HG03095 (cell line): ENCODE data around the gene CRISP3.
"Not testable (repeated sequence)": the region's sequence is repeated elsewhere in the genome, so short reads cannot be mapped to it uniquely, and the experiment has no call there.

Source experiments
- ATAC-seq: cut with Tn5 transposase; IDR thresholded peaks from one replicate; pipeline ENCODE4 v1.9.1; 2021; ENCODE audit warnings: moderate library complexity; ENCODE audit not compliant: unreplicated experiment

The CRISP3 gene, protein sequence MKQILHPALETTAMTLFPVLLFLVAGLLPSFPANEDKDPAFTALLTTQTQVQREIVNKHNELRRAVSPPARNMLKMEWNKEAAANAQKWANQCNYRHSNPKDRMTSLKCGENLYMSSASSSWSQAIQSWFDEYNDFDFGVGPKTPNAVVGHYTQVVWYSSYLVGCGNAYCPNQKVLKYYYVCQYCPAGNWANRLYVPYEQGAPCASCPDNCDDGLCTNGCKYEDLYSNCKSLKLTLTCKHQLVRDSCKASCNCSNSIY

DNA sequence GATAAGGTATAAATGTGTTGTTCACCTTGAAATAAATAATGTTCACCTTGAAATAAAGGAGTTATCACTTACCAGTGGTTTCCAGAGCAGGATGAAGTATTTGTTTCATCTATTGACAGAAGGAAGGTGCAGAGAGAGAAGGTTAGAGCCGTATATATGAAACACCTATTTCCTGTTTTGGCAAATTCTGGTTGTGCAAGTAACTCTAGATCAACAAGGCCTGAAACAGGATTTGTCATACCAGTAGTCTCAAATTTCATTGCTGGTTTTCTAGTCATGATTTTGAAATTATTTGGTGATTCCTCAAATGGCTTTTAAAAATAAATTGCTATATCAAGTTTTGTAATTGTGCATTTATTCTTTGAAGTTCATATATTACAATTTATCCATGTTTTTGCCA is at the start of gene CRISP3:
Gene CRISP3 (minus strand): TSS at position 130 of the 400 bp plus-strand sequence. CDS start 21 bp downstream, at position 109.
- no peak for ATAC-seq

DNA sequence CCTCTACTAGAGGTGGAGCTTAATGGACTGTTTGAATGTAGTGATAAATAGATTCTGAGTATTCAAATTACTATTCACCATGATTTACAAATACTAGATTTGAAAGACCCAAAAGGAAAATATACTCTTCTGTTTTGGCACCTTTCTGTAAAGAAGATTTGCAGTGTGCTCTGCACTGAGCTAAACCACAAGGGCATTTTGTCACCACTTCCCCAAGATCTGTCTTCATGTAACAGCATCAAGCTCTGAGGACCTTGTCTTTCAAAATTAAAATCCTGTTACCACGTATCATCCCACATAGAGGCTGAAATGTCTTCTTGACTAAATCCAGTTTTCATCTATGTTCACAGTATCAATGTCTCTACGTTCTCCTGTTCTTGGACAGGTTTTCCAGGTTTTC is 46.2 kb upstream of the CRISP3 start:
- no peak for ATAC-seq

- no peak for ATAC-seq
Measured at GRCh38 chr6:49787176-49787575, 43.0 kb upstream of the CRISP3 start, which contains the start of gene PGK2. PGK2 (minus strand) TSS chr6:49787285; CDS start chr6:49787187, 98 bp downstream.

- ATAC-seq, result no peak
Measured at GRCh38 chr6:49784272-49784671, 40.1 kb upstream of the CRISP3 start.

DNA sequence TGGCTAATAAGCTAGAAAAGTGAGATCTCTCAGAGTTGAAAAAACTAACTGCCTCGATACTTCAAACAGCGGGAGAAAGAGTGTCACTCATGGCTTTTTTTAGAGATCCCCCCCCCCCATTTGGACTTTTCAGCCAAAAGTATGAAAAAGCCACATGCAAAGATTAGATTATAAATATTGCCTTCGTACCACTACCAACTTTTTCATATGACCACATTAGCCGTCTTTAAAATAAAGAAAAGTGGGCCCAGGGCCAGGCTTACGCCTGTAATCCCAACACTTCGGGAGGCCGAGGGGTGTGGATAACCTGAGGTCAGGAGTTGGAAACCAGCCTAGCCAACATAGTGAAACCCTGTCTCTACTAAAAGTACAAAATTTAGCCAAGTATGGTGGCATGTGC is 38.5 kb upstream of the CRISP3 start:
- ATAC-seq, result no peak

DNA sequence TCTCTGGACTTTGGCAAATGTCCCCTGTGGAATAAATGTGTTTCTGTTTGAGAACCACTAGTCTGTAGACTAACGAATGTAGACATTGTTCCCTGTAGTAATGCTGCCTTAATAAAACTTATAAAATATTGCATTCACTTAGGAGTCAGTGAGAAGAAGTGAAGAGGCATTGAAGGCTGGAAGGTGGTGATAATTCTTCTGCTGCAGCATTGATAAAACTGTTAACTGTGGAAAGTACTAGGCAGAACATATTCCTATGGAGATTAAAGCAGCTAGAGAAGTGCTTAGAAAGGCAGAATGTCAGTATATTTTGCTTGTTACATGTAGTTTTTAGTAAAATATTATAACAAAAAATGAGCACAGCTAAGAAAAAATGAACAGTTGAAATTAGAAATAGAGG is 38.1 kb upstream of the CRISP3 start:
- ATAC-seq, result no peak

DNA sequence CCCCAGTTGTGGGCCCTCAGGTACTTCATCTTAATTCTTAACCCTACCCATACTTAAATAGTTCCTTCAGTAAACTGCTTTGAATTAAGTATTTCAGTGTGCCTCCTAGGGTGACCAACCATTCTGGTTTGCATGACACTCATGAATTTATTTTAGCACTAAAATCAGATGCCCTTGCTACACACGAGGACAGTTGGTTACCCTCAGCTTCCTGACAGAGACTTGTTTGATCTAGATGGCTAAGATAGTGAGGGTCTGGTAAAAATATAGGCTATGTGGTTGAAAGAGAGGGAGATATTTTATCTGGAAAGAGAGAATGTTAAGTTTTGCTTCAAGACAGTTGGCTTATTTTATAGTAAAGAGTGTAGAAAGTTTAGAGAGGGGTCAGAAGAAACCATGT is 32.3 kb upstream of the CRISP3 start:
- ATAC-seq, result no peak

GRCh38 chr6:49775043-49775442 is 30.9 kb upstream of the CRISP3 start:
- ATAC-seq, result no peak

DNA sequence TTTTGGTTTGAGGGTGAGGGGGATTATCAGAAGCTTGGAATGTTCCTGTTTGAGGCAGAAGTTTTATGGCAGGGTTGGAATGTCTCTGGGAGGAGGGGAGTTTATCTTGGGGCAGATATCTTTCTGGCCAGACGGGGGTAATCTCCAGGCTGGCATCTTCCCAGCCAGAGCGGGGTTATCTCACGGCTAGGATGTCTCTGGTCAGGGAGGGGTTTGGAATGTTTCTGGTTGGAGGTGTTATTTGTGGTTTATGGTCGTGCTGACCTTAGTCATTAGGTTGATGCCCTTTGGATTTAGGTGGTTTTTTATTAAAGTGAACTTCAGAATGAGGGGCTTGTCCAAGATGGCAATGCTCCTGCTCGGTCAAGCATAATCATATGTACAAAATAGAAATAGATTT is 28.1 kb upstream of the CRISP3 start:
- no peak for ATAC-seq

DNA sequence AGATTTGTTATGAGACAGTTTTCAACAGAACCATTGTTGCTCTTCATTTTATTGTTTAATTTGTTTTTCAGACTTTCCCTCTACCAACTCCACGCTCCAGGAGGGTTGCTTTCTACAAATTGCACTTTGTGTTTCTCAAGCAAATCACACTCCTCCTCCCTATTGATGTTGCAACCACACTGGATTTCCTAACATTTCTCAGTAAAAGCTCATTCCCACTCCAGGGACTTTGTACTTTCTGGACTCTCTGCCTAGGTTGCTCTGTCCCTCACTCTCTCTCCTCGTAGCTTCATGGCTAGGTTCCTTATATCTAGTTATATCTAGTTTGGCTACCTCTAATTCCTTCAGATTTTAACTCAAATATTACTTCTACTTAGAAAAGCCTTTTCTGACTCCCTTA is 22.6 kb upstream of the CRISP3 start:
- ATAC-seq, result no peak

GRCh38 chr6:49764571-49765236 is 20.5 kb upstream of the CRISP3 start:
- no peak for ATAC-seq

DNA sequence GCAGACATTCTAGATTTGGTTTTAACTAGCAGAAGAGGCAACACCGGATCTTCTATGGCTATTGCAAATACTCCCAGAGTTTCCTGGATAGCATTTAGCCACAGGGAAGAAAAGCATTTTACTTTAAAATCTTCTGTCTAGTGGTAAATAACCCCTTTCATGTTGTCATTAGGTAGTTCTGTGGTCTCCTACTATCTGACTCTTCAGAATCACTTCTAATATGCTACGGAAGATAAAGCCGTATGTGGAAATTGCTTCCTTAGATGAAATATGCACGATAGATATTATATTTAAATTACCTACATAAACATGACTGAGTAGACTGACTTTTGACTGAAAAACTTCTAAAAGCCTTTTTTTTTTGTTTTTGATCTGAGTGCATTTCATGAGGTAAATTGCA is 759 bp downstream of the CRISP3 start:
- no peak for ATAC-seq

DNA sequence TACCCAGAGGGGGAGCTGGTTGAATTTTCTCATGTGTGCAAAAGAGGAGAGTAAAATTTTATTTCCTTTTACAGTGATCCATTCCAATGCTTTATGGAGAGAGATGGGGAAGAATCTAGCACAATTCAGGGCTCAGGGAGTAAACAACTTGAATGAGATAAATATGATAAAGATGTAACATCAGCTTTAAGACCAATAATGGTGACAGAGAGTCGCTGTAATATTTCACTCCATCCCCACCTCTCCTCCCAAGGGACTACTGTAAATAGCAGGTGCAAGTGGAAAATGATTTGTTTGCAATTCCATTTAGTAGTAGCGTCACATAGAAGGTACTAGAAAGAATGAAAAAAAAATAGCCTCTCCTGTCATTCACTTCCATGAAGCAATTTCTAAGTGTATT is 4.8 kb downstream of the CRISP3 start:
- no peak for ATAC-seq

GRCh38 chr6:49736017-49736508 is 8.1 kb downstream of the CRISP3 start:
- no peak for ATAC-seq

- no peak for ATAC-seq
Measured at GRCh38 chr6:49733680-49734079, 10.5 kb downstream of the CRISP3 start.

GRCh38 chr6:49732781-49733180 is 11.4 kb downstream of the CRISP3 start:
- no peak for ATAC-seq

DNA sequence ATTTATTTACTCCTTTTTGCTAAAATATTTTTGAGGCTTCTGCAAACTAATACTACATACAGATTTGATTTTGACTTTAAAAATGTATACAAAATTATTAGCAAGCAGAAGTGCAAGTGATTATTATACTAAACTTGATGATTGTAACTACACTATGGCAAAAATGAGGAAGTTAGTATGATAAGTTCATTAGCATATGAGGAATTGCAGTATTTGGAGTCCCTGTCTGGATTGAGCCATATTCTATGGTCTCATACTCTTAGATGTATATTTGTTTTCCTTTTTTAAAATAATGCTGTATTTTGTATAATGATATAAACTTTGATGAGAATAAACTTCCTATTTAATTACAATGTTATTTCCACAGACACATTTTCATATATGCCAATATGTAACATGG is 13.9 kb downstream of the CRISP3 start:
- ATAC-seq, result no peak

- ATAC-seq, result not testable (repeated sequence)
Measured at GRCh38 chr6:49723917-49724316, 20.3 kb downstream of the CRISP3 start.

DNA sequence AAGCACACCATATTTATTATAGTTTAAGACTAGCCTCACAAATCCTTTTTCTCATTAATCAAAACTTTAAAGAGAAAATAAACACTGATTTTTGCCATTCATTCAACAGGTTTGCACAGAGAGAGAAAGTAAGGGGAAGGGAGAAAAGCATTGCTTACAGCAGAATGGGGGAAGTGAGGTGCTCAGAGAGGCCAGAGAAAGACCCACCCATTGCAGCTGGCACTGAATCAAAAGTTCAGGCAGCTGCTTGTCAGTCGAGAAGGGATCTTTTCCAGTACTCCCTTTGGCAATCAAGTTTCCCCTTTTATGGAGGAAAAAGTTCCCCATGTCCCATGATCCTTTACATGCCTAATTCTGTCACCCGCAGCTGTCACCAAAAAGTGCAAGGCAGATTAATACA is 22.9 kb downstream of the CRISP3 start:
- no peak for ATAC-seq

DNA sequence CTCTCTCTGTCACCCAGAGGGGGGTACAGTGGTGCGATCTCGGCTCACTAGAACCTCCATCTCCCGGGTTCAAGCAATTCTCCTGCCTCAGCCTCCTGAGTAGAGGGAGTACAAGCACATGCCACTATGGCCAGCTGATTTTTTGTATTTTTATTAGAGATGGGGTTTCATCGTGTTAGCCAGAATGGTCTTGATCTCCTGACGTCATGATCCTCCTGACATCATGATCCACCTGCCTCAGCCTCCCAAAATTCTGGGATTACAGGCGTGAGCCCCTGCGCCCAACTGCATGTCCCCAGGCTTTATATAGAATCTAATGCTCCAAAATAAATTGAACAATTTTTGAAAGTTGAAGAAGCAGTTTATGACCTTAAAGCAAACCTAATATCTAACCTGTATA is 23.8 kb downstream of the CRISP3 start:
- ATAC-seq, result no peak

DNA sequence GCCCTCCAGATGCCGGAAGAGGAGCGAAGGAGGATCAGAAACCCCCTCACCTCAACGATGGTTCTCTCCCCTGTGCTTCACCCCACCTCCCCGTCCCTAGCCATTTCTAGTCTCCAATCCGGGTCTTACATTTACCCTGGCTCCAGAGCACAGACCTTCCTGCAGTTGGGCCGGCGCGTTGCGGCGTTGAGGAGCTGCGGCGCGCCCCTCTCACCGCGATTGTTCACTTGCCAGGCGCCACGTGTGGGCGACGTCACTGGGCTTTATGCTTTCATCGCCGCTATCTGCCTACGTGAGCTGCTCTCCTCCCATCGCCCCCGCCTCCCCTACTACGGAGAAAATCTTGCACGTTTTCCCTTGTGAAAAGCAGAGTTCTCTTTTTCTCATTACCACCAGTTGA is 30.8 kb downstream of the CRISP3 start, which contains the start of gene CRISP2:
Gene CRISP2 (minus strand): TSS at position 198 of the 400 bp plus-strand sequence. CDS start 4,347 bp downstream, outside the sequence.
- ATAC-seq, result no peak

DNA sequence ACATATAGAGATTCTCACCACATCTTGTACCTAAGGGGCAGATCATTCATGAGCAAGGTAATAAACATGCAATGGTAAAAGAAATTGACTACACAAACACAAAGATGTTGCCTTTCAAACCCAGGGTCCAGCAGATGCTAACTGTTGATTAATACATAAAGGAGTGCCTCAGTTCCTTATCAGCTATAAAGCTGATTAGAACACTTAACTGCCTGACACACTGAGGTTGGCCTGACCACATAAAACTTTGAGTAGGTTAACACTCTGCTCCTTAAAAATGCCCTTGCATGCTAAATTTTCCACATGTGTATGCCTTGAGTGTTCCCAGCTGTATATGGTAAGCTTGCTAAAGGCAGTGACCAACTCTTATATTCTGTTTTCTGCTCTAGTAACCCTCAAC is 45.7 kb downstream of the CRISP3 start:
- ATAC-seq, result no peak
